Stimulated activated CD4-positive, alpha-beta T cell treated with anti-CD3 and anti-CD28 coated beads, Interleukin-1b, Interleukin-23, amount 100 ng/mL, for 4 hours (primary cell): ENCODE measurements around the gene TMSB10.
A peak's percentile ranks its signal among the peaks of the same experiment; 100 is the strongest.
"Not testable (repeated sequence)": the region's sequence is repeated elsewhere in the genome, so short reads cannot be mapped to it uniquely, and the experiment has no call there.

Source experiments
- DNase-seq, 2 donors: peaks; one replicate each; pipeline ENCODE4 v3.0.0-alpha.2; 2020; ENCODE audit warnings: low read depth in 2 of 2

Gene TMSB10

GRCh38 chr2:84905181-84906107 is at the start of gene TMSB10:
TSS of gene TMSB10 (plus strand) at chr2:84905656.
- DNase-seq: peak; percentile 86 to 93

GRCh38 chr2:84855731-84856130 is 49.7 kb upstream of the TMSB10 start:
- DNase-seq: no peak

- DNase-seq: no peak
These were observed 48.7 kb upstream of the TMSB10 start for GRCh38 chr2:84856787-84857186.

- no peak for DNase-seq
These were observed 47.9 kb upstream of the TMSB10 start for GRCh38 chr2:84857566-84857965.

- DNase-seq: no peak
These were observed 47.3 kb upstream of the TMSB10 start for GRCh38 chr2:84858123-84858522.

- DNase-seq: no peak
These were observed 46.5 kb upstream of the TMSB10 start for GRCh38 chr2:84858937-84859336.

- no peak for DNase-seq
These were observed 43.9 kb upstream of the TMSB10 start for GRCh38 chr2:84861539-84861938.

- no peak for DNase-seq
These were observed 43.5 kb upstream of the TMSB10 start for GRCh38 chr2:84862006-84862405.

GRCh38 chr2:84865181-84865783 is 40.2 kb upstream of the TMSB10 start:
- no peak for DNase-seq

- DNase-seq: no peak
These were observed 39.3 kb upstream of the TMSB10 start for GRCh38 chr2:84866122-84866521.

GRCh38 chr2:84868327-84868726 is 37.1 kb upstream of the TMSB10 start:
- DNase-seq: not testable (repeated sequence)

- DNase-seq: no peak
These were observed 35.1 kb upstream of the TMSB10 start for GRCh38 chr2:84870306-84870705.

GRCh38 chr2:84872691-84873090 is 32.8 kb upstream of the TMSB10 start:
- not testable (repeated sequence) for DNase-seq

- DNase-seq: no peak
These were observed 32.1 kb upstream of the TMSB10 start for GRCh38 chr2:84873350-84873749.

- no peak for DNase-seq
These were observed 30.9 kb upstream of the TMSB10 start for GRCh38 chr2:84874381-84875212.

- DNase-seq: no peak
These were observed 30.3 kb upstream of the TMSB10 start for GRCh38 chr2:84875213-84875560.

GRCh38 chr2:84875619-84876018 is 29.8 kb upstream of the TMSB10 start:
- DNase-seq: not testable (repeated sequence)

GRCh38 chr2:84876369-84876768 is 29.1 kb upstream of the TMSB10 start:
- no peak for DNase-seq

- DNase-seq: no peak
These were observed 27.0 kb upstream of the TMSB10 start for GRCh38 chr2:84878459-84878858.

GRCh38 chr2:84878896-84879583 is 26.4 kb upstream of the TMSB10 start:
- no peak for DNase-seq

- no peak for DNase-seq
These were observed 25.7 kb upstream of the TMSB10 start for GRCh38 chr2:84879584-84880394.
